GM12892 (cell line): ENCODE data around the gene TACSTD2.

Source experiments
- POLR2A ChIP-seq: IDR thresholded peaks from 2 replicates; pipeline ENCODE4 v1.6.1; 2011; ENCODE audit warnings: low read depth, low read length, control low read depth
- POLR2AphosphoS5 ChIP-seq: IDR thresholded peaks from 2 replicates; pipeline ENCODE4 v1.6.1; 2011; ENCODE audit warnings: low read depth, low read length, control low read depth
- TAF1 ChIP-seq: IDR thresholded peaks from 2 replicates; pipeline ENCODE4 v1.6.1; 2011; ENCODE audit warnings: low read depth, mild to moderate bottlenecking, control low read depth, low read length, borderline replicate concordance

DNA sequence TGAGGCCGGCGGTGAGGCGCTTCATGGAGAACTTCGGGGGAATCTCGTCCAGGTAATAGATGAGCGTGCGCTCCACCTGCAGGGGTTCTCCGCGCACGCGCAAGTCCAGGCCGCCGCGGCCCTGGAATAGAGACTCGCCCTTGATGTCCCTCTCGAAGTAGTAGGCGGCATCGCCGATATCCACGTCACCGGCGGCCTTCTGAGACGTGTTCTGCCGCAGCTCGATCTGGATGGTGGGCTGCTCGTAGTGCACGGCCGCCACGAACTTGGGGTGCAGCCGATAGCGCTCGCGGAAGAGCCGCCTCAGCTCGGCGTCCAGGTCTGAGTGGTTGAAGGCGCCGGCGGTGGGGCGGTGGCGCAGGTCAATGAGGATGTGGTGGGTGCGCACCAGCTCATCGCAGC, 726 bp downstream of the TACSTD2 start:
- TF ChIP-seq POLR2A (no peak), TAF1 (no peak), POLR2AphosphoS5 (no peak)
